NT2/D1 (cell line): ENCODE data around the gene IL17RB.

Experiments
- DNase-seq: peaks from one replicate; pipeline ENCODE4 v3.0.0-alpha.2; 2011; ENCODE audit warnings: low read depth, low spot score
- H3K27me3 ChIP-seq: 2 replicates; pipeline ENCODE4 v1.6.0; 2011; ENCODE audit warnings: mild to moderate bottlenecking; ENCODE audit not compliant: insufficient read length, insufficient read depth
- H3K36me3 ChIP-seq: 2 replicates; pipeline ENCODE4 v1.6.1; 2011; ENCODE audit warnings: mild to moderate bottlenecking, low read length, mixed read lengths; ENCODE audit not compliant: insufficient read depth, insufficient read length
- H3K4me1 ChIP-seq: 2 replicates; pipeline ENCODE4 v1.5.1; 2011; ENCODE audit not compliant: insufficient read depth, insufficient read length
- H3K4me3 ChIP-seq: 2 replicates; pipeline ENCODE4 v1.5.1; 2011; ENCODE audit warnings: low read depth; ENCODE audit not compliant: insufficient read length
- H3K9ac ChIP-seq: 2 replicates; pipeline ENCODE4 v1.6.0; 2011; ENCODE audit warnings: low read depth; ENCODE audit not compliant: insufficient read length
- H3K9me3 ChIP-seq: 2 replicates; pipeline ENCODE4 v1.5.1; 2011; ENCODE audit warnings: mild to moderate bottlenecking, low read length; ENCODE audit not compliant: insufficient read depth
- SUZ12 ChIP-seq: IDR thresholded peaks from 2 replicates; pipeline ENCODE4 v1.6.1; 2011; ENCODE audit not compliant: insufficient read length, insufficient read depth; ENCODE audit errors: extremely low read depth
- YY1 ChIP-seq: IDR thresholded peaks from 2 replicates; pipeline ENCODE4 v1.6.1; 2011; ENCODE audit not compliant: insufficient read length, insufficient read depth
- ZNF274 ChIP-seq: IDR thresholded peaks from 2 replicates; pipeline ENCODE4 v1.6.1; 2011; ENCODE audit warnings: mild to moderate bottlenecking, low read depth, low read length

Gene IL17RB

DNA sequence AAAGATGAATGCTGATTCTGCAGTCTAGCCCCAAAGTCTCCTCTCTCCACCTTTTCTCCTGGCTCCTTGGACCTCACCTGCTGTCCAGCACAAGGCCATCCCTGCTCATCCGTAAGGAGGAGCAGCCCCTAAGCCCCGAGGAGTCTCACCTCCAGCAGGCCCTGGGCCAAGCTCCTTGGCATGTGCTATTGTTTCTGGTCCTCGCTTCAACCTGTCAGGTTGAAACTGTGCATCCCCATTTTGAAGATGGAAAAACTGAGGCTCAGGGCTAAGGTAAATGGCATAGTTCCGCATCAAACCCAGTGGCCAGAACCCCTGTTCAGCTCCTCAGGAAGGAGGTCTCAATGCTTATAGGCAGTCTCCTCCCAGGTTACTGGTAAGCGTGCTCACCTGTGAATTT, 26.3 kb upstream of the IL17RB start:
- no peaks in the 10 kb centered on the region for H3K9me3 ChIP-seq
- no peak overlapping the region for H3K4me3 ChIP-seq
- no peaks in the 10 kb centered on the region for H3K27me3 ChIP-seq
- H3K9ac ChIP-seq, result no peak overlapping the region
- H3K4me1 ChIP-seq, result no peaks in the 10 kb centered on the region
- TF ChIP-seq ZNF274, result no peak
- no peak for TF ChIP-seq SUZ12
- TF ChIP-seq YY1, result no peak
- no peak for DNase-seq
- peaks cover 69% of the 10 kb centered on the region for H3K36me3 ChIP-seq

DNA sequence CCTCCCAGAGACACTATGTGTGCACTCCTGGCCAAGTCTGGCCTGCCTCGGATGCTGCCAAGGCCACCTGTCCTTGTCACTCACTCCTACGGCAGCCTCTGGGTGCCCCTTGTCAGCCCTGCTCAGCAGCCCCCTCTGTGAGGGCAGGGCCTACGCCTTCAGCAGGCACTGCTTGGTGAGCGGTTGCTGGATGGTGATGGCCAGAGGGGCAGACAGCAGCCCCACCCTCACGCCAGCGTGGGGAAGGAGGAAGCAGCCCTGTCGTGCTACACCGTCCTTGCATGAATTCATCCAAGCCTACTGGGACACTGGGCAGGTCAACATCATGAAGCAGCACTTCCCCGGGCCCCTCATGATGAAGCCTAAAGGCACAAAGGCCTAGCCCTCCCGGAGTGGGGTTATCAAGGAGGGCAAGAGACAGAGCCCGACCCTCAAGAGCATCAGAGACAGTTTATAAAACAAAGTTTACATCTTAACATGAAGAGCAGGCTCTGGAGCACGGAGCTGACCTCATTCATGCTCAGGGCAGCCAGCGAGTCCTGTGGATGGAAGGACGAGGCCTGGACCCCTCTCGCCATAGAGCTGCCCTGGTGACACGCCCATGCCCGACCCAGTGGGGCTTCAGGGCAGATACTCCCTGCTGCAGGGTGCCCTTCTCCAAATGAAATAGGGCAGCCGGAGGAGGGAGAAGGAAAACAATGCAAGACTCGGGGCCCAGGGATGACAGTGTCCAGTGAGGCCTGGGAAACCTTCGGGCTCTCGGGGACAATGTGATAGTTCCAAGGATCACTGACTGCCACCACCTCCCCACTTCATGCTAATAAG, 25.4 kb upstream of the IL17RB start:
- TF ChIP-seq SUZ12, result no peak
- TF ChIP-seq YY1, result no peak
- TF ChIP-seq ZNF274, result no peak
- no peak overlapping the region for H3K9ac ChIP-seq
- no peak overlapping the region for H3K4me3 ChIP-seq
- H3K36me3 ChIP-seq, result peaks cover 64% of the 10 kb centered on the region
- H3K9me3 ChIP-seq, result no peaks in the 10 kb centered on the region
- no peaks in the 10 kb centered on the region for H3K4me1 ChIP-seq
- H3K27me3 ChIP-seq, result no peaks in the 10 kb centered on the region
- DNase-seq, result no peak

DNA sequence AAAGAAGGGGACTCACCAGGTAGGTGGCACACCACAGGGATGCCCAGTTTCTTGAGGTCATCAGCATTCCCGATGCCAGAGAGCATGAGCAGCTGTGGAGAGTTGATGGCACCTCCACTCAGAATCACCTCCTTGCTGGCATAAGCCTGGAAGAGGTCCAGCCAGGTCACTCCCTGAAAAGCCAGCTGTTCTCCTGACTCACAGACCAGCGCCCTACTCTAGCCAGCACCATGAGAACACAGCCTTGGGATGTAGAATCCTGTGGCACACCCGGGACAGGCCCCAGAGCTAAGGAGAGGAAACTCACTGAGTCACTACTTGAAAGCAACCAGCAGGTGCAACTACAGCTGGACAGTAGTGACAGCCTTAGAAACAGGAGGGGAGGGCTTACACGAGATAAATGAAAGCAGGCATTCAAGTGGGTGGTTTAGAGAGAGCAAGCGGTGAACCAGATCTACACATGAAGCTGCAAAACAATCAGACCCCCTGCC, 24.7 kb upstream of the IL17RB start:
- Histone ChIP-seq H3K9me3 (no peaks in the 10 kb centered on the region), H3K9ac (no peak overlapping the region), H3K36me3 (peaks cover 60% of the 10 kb centered on the region), H3K4me1 (no peaks in the 10 kb centered on the region), H3K27me3 (no peaks in the 10 kb centered on the region), H3K4me3 (no peak overlapping the region)
- TF ChIP-seq SUZ12, result no peak
- TF ChIP-seq ZNF274, result no peak
- no peak for TF ChIP-seq YY1
- DNase-seq, result no peak

DNA sequence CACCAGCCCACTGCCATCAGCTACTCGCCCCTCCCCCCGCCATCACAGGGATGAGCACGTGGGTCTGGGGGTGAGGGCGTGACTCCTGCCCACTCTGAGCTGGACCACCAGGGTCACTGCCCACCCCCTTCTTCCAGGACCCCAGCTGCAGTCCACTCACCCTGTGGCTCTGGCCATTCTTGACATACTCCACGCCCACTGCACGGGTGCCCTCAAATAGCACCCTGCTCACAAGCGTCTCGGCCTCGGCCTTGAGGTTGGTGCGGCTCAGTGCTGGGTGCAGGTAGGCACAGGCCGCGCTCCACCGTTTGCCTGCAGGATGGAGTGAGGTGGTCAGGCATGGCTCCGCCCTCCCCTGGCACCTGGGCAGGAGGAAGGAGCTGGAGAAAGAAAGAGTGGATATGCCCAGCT, 24.0 kb upstream of the IL17RB start:
- H3K4me3 ChIP-seq, result no peak overlapping the region
- no peak for DNase-seq

DNA sequence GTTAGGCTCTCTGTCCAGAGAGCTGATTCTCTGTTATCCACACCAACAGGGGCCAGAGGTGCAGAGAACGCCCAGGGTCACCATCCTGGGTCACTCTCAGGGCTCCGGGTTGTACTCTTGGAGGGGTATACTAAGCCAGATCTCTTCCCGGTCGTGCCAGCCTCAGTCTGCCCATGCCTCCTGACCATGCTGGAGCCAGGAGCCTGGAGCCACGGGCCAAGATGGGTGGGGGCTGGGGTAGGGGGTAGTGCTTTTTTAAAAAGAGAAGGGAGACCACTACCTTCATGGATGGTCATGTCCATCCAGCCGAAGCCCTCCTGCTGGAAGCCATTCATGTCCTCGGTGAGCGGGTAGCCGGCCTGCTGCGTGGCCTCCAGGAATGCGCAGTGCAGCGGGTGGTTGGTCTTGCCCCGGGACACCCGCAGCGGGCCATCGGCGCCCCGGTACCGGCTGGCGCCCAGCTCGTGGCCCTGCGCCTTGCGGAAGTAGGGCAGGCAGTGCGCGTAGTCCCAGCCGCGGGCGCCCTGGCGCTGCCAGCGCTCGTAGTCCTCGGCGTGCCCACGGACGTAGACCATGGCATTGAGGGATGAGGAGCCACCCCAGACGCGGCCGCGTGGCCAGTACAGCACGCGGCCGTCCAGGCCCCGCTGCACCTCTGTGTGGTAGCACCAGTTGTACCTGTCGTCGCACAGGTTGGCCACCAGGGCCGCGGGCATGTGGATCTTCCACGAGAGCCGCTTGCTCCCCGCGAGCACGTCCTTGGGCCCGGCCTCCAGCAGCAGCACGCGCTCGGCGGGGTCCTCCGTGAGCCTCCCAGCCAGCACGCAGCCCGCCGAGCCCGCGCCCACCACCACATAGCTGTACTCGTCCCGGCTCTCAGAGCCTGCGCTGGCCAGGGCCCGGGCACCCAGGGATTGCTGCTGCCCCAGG, 23.1 kb upstream of the IL17RB start:
- H3K9me3 ChIP-seq, result no peaks in the 10 kb centered on the region
- H3K9ac ChIP-seq, result no peak overlapping the region
- H3K27me3 ChIP-seq, result no peaks in the 10 kb centered on the region
- H3K4me3 ChIP-seq, result no peak overlapping the region
- TF ChIP-seq ZNF274 (no peak), SUZ12 (no peak), YY1 (no peak)
- H3K36me3 ChIP-seq, result peaks cover 46% of the 10 kb centered on the region
- no peak for DNase-seq
- H3K4me1 ChIP-seq, result no peaks in the 10 kb centered on the region

More for the DNA sequence above, 24.0 kb upstream of the IL17RB start:
- TF ChIP-seq YY1 (no peak), SUZ12 (no peak)
- peaks cover 56% of the 10 kb centered on the region for H3K36me3 ChIP-seq
- H3K27me3 ChIP-seq, result no peaks in the 10 kb centered on the region
- no peaks in the 10 kb centered on the region for H3K4me1 ChIP-seq
- no peak overlapping the region for H3K9ac ChIP-seq
- H3K9me3 ChIP-seq, result no peaks in the 10 kb centered on the region

DNA sequence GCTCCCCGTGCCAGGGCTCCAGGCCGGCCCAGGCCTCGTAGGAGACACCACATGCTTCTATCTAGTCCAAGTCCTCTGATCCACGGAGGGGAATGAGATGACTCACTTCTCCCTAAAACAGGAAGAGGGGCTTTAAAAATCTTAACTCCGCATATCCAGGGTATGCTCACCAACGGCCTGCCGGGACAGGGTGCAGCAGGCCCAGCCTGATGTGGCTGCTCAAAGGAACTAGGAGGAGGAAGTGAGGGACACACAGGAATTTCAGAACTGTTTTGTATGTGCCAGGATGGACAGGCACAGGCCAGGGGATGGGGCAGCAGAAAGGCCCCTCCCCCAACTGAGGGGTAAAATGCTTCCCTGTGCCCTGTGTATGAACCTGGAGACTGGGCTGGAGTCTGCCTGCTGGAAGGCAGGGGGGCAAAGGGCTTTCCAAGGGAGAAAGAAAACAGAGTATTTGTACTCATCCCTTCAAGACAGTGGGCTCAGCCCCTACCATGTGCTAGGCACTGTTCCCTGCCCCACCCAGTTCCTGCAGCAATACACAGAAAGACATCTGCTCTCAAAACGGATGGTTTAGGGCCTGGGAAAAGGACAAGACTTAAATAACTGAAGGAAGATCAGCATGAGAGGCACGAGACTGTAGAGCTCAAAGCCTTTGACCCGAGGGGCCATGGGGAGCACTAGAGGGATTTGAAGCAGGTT, 22.3 kb upstream of the IL17RB start:
- TF ChIP-seq ZNF274, result no peak
- no peak for TF ChIP-seq SUZ12
- TF ChIP-seq YY1, result no peak
- Histone ChIP-seq H3K4me3 (no peak overlapping the region), H3K9ac (no peak overlapping the region), H3K27me3 (no peaks in the 10 kb centered on the region), H3K36me3 (peaks cover 38% of the 10 kb centered on the region), H3K4me1 (no peaks in the 10 kb centered on the region), H3K9me3 (no peaks in the 10 kb centered on the region)
- no peak for DNase-seq
